ENCODE measurements around the gene FAIM2. TPM values are rescaled to one million over a fixed set of nuclear protein-coding genes. Genes with fewer than 3 reads are reported as not detected.
"Not testable (repeated sequence)": the region's sequence is repeated elsewhere in the genome, so short reads cannot be mapped to it uniquely, and the experiment has no call there.

FAIM2 gene
- total and polyA plus RNA-seq, 7 experiments from 2014 or later, result 0.22 to 0.85 TPM; not detected in 5

GRCh38 chr12:49881415-49882247 lies 22.1 kb downstream of the FAIM2 start:
- intact Hi-C loops (cut with micrococcal nuclease), result no loop called here
- ATAC-seq, result no peak
- Mint-ChIP-seq H3K27ac (no peak overlapping the region), H3K27me3 (peaks cover 0 to 13% (median 4%) of the 10 kb centered on the region in 5 donors), H3K4me3 (no peak overlapping the region), H3K4me1 (peaks cover 0 to 4% (median 0%) of the 10 kb centered on the region in 7 donors), H3K36me3 (peaks cover 0 to 3% (median 0%) of the 10 kb centered on the region in 5 donors), H3K9me3 (peaks cover 0 to 33% (median 0%) of the 10 kb centered on the region in 11 donors)
- H3K4me3 ChIP-seq (ENCODE audit: low read length), result no peak overlapping the region
- ChIA-PET POLR2A (no interaction called here), CTCF (interaction anchor here (0.7 kb wide), 1 partner anchor 11 kb away, joined by 3 read pairs; no protein-coding TSS in a partner anchor)
- no peaks in the 10 kb centered on the region for H3K9me3 ChIP-seq (ENCODE audit: control insufficient read depth in 2 of 3, low read length in 3 of 3)
- no peaks in the 10 kb centered on the region for H3K27me3 ChIP-seq (ENCODE audit: control insufficient read depth in 2 of 2, insufficient read depth in 2 of 2, low read length in 2 of 2)
- H3K36me3 ChIP-seq (ENCODE audit: control insufficient read depth in 2 of 3, insufficient read depth in 3 of 3, low read length in 3 of 3), result no peaks in the 10 kb centered on the region
- no peak for DNase-seq
- H3K4me1 ChIP-seq (ENCODE audit: control insufficient read depth in 2 of 2, insufficient read depth in 2 of 2, low read length in 2 of 2), result no peaks in the 10 kb centered on the region
- no peak overlapping the region for H3K27ac ChIP-seq (ENCODE audit: low read depth, low read length)

GRCh38 chr12:49880756-49881414 lies 22.8 kb downstream of the FAIM2 start:
- ATAC-seq (no peak), DNase-seq (no peak)
- Mint-ChIP-seq H3K27ac (peak overlapping the region in 1 of 9 donors; percentile 16), H3K9me3 (peaks cover 0 to 33% (median 0%) of the 10 kb centered on the region in 11 donors), H3K36me3 (peaks cover 0 to 3% (median 0%) of the 10 kb centered on the region in 5 donors), H3K4me1 (peaks cover 0 to 4% (median 0%) of the 10 kb centered on the region in 7 donors), H3K4me3 (no peak overlapping the region), H3K27me3 (peaks cover 0 to 13% (median 4%) of the 10 kb centered on the region in 5 donors)
- Histone ChIP-seq H3K4me1 (ENCODE audit: control insufficient read depth in 2 of 2, insufficient read depth in 2 of 2, low read length in 2 of 2) (no peaks in the 10 kb centered on the region), H3K4me3 (ENCODE audit: low read length) (no peak overlapping the region), H3K36me3 (ENCODE audit: control insufficient read depth in 2 of 3, insufficient read depth in 3 of 3, low read length in 3 of 3) (no peaks in the 10 kb centered on the region), H3K27ac (ENCODE audit: low read depth, low read length) (no peak overlapping the region), H3K27me3 (ENCODE audit: control insufficient read depth in 2 of 2, insufficient read depth in 2 of 2, low read length in 2 of 2) (no peaks in the 10 kb centered on the region), H3K9me3 (ENCODE audit: control insufficient read depth in 2 of 3, low read length in 3 of 3) (no peaks in the 10 kb centered on the region)
- ChIA-PET CTCF (interaction anchor here (0.7 kb wide), 1 partner anchor 10 kb away, joined by 3 read pairs; no protein-coding TSS in a partner anchor), POLR2A (no interaction called here)
- intact Hi-C loops (cut with micrococcal nuclease), result no loop called here

GRCh38 chr12:49879065-49879464 lies 24.6 kb downstream of the FAIM2 start:
- H3K4me3 ChIP-seq (ENCODE audit: low read length); H3K27me3 ChIP-seq (ENCODE audit: control insufficient read depth in 2 of 2, insufficient read depth in 2 of 2, low read length in 2 of 2); H3K27ac ChIP-seq (ENCODE audit: low read depth, low read length); H3K4me1 Mint-ChIP-seq; ATAC-seq; H3K4me3 Mint-ChIP-seq; H3K27ac Mint-ChIP-seq; H3K36me3 Mint-ChIP-seq; CTCF ChIA-PET; intact Hi-C loops (cut with micrococcal nuclease); H3K4me1 ChIP-seq (ENCODE audit: control insufficient read depth in 2 of 2, insufficient read depth in 2 of 2, low read length in 2 of 2); DNase-seq; H3K36me3 ChIP-seq (ENCODE audit: control insufficient read depth in 2 of 3, insufficient read depth in 3 of 3, low read length in 3 of 3); POLR2A ChIA-PET; H3K9me3 ChIP-seq (ENCODE audit: control insufficient read depth in 2 of 3, low read length in 3 of 3): not testable (repeated sequence)
- peaks cover 0 to 10% (median 3%) of the 10 kb centered on the region in 5 donors for H3K27me3 Mint-ChIP-seq
- peaks cover 0 to 33% (median 0%) of the 10 kb centered on the region in 11 donors for H3K9me3 Mint-ChIP-seq

GRCh38 chr12:49878021-49878420 lies 25.7 kb downstream of the FAIM2 start:
- intact Hi-C loops (cut with micrococcal nuclease), result no loop called here
- peaks cover 0 to 4% (median 0%) of the 10 kb centered on the region in 7 donors for H3K4me1 Mint-ChIP-seq
- ATAC-seq (no peak), DNase-seq (no peak)
- H3K9me3 ChIP-seq (ENCODE audit: control insufficient read depth in 2 of 3, low read length in 3 of 3), result no peaks in the 10 kb centered on the region
- no peak overlapping the region for H3K27ac ChIP-seq (ENCODE audit: low read depth, low read length)
- no peaks in the 10 kb centered on the region for H3K36me3 ChIP-seq (ENCODE audit: control insufficient read depth in 2 of 3, insufficient read depth in 3 of 3, low read length in 3 of 3)
- POLR2A ChIA-PET, result no interaction called here
- CTCF ChIA-PET, result no interaction called here
- no peaks in the 10 kb centered on the region for H3K4me1 ChIP-seq (ENCODE audit: control insufficient read depth in 2 of 2, insufficient read depth in 2 of 2, low read length in 2 of 2)
- H3K27ac Mint-ChIP-seq, result no peak overlapping the region
- H3K9me3 Mint-ChIP-seq, result peaks cover 0 to 33% (median 0%) of the 10 kb centered on the region in 11 donors
- no peaks in the 10 kb centered on the region for H3K27me3 ChIP-seq (ENCODE audit: control insufficient read depth in 2 of 2, insufficient read depth in 2 of 2, low read length in 2 of 2)
- H3K4me3 ChIP-seq (ENCODE audit: low read length), result no peak overlapping the region
- peaks cover 0 to 3% (median 0%) of the 10 kb centered on the region in 5 donors for H3K36me3 Mint-ChIP-seq
- peaks cover 0 to 3% (median 0%) of the 10 kb centered on the region in 5 donors for H3K27me3 Mint-ChIP-seq
- no peak overlapping the region for H3K4me3 Mint-ChIP-seq

- intact Hi-C loops (cut with micrococcal nuclease), result no loop called here
- H3K4me3 ChIP-seq (ENCODE audit: low read length), result no peak overlapping the region
- DNase-seq, result no peak
- POLR2A ChIA-PET, result no interaction called here
- H3K27me3 ChIP-seq (ENCODE audit: control insufficient read depth in 2 of 2, insufficient read depth in 2 of 2, low read length in 2 of 2), result no peaks in the 10 kb centered on the region
- H3K4me1 ChIP-seq (ENCODE audit: control insufficient read depth in 2 of 2, insufficient read depth in 2 of 2, low read length in 2 of 2), result no peaks in the 10 kb centered on the region
- Mint-ChIP-seq H3K27ac (no peak overlapping the region), H3K27me3 (peaks cover 0 to 3% (median 0%) of the 10 kb centered on the region in 5 donors), H3K9me3 (peaks cover 0 to 33% (median 0%) of the 10 kb centered on the region in 11 donors), H3K4me1 (peaks cover 0 to 4% (median 0%) of the 10 kb centered on the region in 7 donors), H3K4me3 (no peak overlapping the region), H3K36me3 (peaks cover 0 to 3% (median 0%) of the 10 kb centered on the region in 5 donors)
- no peaks in the 10 kb centered on the region for H3K9me3 ChIP-seq (ENCODE audit: control insufficient read depth in 2 of 3, low read length in 3 of 3)
- no peak for ATAC-seq
- H3K27ac ChIP-seq (ENCODE audit: low read depth, low read length), result no peak overlapping the region
- CTCF ChIA-PET, result no interaction called here
- no peaks in the 10 kb centered on the region for H3K36me3 ChIP-seq (ENCODE audit: control insufficient read depth in 2 of 3, insufficient read depth in 3 of 3, low read length in 3 of 3)
These were observed 26.6 kb downstream of the FAIM2 start for GRCh38 chr12:49877066-49877465.

- no peaks in the 10 kb centered on the region for H3K9me3 ChIP-seq (ENCODE audit: control insufficient read depth in 2 of 3, low read length in 3 of 3)
- no peak for ATAC-seq
- H3K27ac ChIP-seq (ENCODE audit: low read depth, low read length), result no peak overlapping the region
- intact Hi-C loops (cut with micrococcal nuclease), result no loop called here
- H3K4me3 ChIP-seq (ENCODE audit: low read length), result no peak overlapping the region
- no peaks in the 10 kb centered on the region for H3K4me1 ChIP-seq (ENCODE audit: control insufficient read depth in 2 of 2, insufficient read depth in 2 of 2, low read length in 2 of 2)
- peaks cover 0 to 33% (median 0%) of the 10 kb centered on the region in 11 donors for H3K9me3 Mint-ChIP-seq
- peaks cover 0 to 3% (median 0%) of the 10 kb centered on the region in 5 donors for H3K36me3 Mint-ChIP-seq
- H3K27me3 ChIP-seq (ENCODE audit: control insufficient read depth in 2 of 2, insufficient read depth in 2 of 2, low read length in 2 of 2), result no peaks in the 10 kb centered on the region
- H3K27me3 Mint-ChIP-seq, result peaks cover 0 to 3% (median 0%) of the 10 kb centered on the region in 5 donors
- CTCF ChIA-PET, result no interaction called here
- H3K36me3 ChIP-seq (ENCODE audit: control insufficient read depth in 2 of 3, insufficient read depth in 3 of 3, low read length in 3 of 3), result no peaks in the 10 kb centered on the region
- peaks cover 0 to 4% (median 0%) of the 10 kb centered on the region in 7 donors for H3K4me1 Mint-ChIP-seq
- POLR2A ChIA-PET, result no interaction called here
- no peak for DNase-seq
- H3K4me3 Mint-ChIP-seq, result no peak overlapping the region
- H3K27ac Mint-ChIP-seq, result no peak overlapping the region
These were observed 27.6 kb downstream of the FAIM2 start for GRCh38 chr12:49876070-49876469.
